Ishikawa (cell line): ENCODE results near the gene RFTN2.

Experiments used
- CREB1 ChIP-seq: IDR thresholded peaks from 2 replicates; pipeline ENCODE4 v1.6.1; 2012; ENCODE audit warnings: low read depth
- EGR1 ChIP-seq: IDR thresholded peaks from 2 replicates; pipeline ENCODE4 v1.6.1; 2012
- EP300 ChIP-seq: IDR thresholded peaks from 2 replicates; pipeline ENCODE4 v1.6.1; 2012; ENCODE audit warnings: borderline replicate concordance
- FOXM1 ChIP-seq: IDR thresholded peaks from 2 replicates; pipeline ENCODE4 v1.6.1; 2012; ENCODE audit warnings: low read depth, borderline replicate concordance
- RAD21 ChIP-seq: IDR thresholded peaks from 2 replicates; pipeline ENCODE4 v1.6.1; 2012; ENCODE audit warnings: low read depth
- TAF1 ChIP-seq: IDR thresholded peaks from 2 replicates; pipeline ENCODE4 v1.6.1; 2012; ENCODE audit warnings: low read depth, mild to moderate bottlenecking
- TCF12 ChIP-seq: IDR thresholded peaks from 2 replicates; pipeline ENCODE4 v1.6.1; 2012; ENCODE audit warnings: low read depth
- YY1 ChIP-seq: IDR thresholded peaks from 2 replicates; pipeline ENCODE4 v1.6.1; 2012; ENCODE audit warnings: low read depth
- TF ChIP-seq, protein P1 (sequence below): IDR thresholded peaks from 2 replicates; pipeline ENCODE4 v1.6.1; 2012
- TF ChIP-seq, protein P2 (sequence below): IDR thresholded peaks from 2 replicates; pipeline ENCODE4 v1.6.1; 2012; ENCODE audit warnings: low read depth, mild to moderate bottlenecking

GRCh38 chr2:197704434-197705120, 29.2 kb upstream of the RFTN2 start:
- TF ChIP-seq TAF1, result no peak
- TF ChIP-seq CREB1, result no peak
- TF ChIP-seq FOXM1, result no peak
- TF ChIP-seq, protein P1, sequence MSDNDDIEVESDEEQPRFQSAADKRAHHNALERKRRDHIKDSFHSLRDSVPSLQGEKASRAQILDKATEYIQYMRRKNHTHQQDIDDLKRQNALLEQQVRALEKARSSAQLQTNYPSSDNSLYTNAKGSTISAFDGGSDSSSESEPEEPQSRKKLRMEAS, result no peak
- TF ChIP-seq YY1, result no peak
- no peak for TF ChIP-seq RAD21
- no peak for TF ChIP-seq TCF12
- TF ChIP-seq, protein P2, sequence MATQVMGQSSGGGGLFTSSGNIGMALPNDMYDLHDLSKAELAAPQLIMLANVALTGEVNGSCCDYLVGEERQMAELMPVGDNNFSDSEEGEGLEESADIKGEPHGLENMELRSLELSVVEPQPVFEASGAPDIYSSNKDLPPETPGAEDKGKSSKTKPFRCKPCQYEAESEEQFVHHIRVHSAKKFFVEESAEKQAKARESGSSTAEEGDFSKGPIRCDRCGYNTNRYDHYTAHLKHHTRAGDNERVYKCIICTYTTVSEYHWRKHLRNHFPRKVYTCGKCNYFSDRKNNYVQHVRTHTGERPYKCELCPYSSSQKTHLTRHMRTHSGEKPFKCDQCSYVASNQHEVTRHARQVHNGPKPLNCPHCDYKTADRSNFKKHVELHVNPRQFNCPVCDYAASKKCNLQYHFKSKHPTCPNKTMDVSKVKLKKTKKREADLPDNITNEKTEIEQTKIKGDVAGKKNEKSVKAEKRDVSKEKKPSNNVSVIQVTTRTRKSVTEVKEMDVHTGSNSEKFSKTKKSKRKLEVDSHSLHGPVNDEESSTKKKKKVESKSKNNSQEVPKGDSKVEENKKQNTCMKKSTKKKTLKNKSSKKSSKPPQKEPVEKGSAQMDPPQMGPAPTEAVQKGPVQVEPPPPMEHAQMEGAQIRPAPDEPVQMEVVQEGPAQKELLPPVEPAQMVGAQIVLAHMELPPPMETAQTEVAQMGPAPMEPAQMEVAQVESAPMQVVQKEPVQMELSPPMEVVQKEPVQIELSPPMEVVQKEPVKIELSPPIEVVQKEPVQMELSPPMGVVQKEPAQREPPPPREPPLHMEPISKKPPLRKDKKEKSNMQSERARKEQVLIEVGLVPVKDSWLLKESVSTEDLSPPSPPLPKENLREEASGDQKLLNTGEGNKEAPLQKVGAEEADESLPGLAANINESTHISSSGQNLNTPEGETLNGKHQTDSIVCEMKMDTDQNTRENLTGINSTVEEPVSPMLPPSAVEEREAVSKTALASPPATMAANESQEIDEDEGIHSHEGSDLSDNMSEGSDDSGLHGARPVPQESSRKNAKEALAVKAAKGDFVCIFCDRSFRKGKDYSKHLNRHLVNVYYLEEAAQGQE, result no peak
- no peak for TF ChIP-seq EGR1
- TF ChIP-seq EP300, result no peak
